GM19099 (cell line): ENCODE results near the gene SRL.

Experiments
- POLR2A ChIP-seq: IDR thresholded peaks from 3 replicates; pipeline ENCODE4 v1.6.1; 2011; ENCODE audit warnings: low read depth; ENCODE audit not compliant: insufficient read length; ENCODE audit errors: extremely low read depth

SRL gene

GRCh38 chr16:4264546-4264945, 22.7 kb upstream of the SRL start:
- TF ChIP-seq POLR2A: no peak

- no peak for TF ChIP-seq POLR2A
Measured at GRCh38 chr16:4263504-4264436, 21.9 kb upstream of the SRL start.

- TF ChIP-seq POLR2A: no peak
Measured at GRCh38 chr16:4262303-4262835, 20.5 kb upstream of the SRL start.

DNA sequence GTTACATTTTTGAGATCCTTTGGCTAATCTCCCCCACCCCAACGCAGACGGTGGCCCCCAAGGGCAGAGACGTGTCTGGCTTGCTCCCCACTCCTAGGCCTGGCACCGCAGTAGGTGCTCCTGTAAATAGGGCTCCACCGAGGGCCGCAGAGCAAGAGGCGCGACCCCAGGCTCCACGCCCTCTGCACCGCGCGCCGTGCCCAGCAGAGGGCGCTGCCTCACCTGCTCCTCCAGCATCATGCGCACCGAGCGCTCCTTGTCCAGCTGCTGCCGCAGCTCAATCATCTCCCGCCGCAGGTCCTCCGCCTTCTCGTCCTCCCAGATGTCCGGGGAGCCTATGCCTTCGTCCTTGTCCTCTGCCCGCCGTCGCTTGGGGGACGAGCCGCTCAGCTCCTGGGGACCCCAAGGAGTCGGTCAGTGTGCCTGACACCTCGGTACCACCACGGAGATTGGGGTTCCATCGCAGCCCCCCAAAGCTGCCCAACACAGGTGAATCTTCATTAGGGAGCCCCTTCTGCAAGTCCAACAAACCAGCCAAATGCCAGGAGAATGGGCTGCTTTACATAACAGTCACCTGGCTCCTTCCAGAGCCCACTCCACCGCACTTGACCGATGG, 19.8 kb upstream of the SRL start:
- TF ChIP-seq POLR2A: no peak

- no peak for TF ChIP-seq POLR2A
Measured at GRCh38 chr16:4260360-4260759, 18.5 kb upstream of the SRL start.

- no peak for TF ChIP-seq POLR2A
Measured at GRCh38 chr16:4257646-4258556, 16.0 kb upstream of the SRL start.

GRCh38 chr16:4253394-4254150, 11.7 kb upstream of the SRL start:
- peak; percentile 96 for TF ChIP-seq POLR2A

DNA sequence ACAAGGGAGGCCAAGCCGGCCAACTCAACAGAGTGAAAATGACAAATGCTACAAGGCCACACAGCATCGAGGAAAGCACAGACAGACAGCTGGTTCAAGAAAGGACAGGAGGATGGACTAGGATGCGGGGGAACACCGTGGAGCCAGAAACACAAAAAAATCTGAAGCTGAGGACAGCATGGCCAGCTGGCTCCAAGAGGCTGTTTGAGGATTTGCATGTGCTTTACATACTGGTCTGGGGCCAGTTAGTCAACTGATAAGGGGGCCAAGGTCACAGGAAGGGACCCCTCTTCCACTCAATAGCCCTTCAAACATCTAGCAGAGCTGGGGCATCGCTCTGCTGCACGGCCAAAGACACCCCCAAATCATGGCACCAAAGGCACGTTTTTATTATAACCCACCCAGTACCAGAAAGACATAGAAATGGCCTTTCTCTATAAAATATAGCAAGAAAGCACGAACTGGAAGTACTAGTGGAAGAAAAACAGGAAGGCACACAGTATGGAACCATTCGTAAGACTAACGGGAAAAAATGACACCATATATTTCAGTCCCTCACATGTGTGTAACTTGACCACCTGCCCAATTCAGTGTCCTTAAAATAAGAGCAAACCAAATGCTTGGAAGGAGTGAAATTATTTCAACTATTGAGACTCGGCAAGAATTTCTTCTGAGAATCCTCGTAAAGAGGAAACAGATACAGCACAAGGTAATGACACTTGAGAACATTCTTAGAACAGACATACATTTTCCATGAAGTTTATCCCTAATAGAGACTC, 7.8 kb upstream of the SRL start:
- no peak for TF ChIP-seq POLR2A

DNA sequence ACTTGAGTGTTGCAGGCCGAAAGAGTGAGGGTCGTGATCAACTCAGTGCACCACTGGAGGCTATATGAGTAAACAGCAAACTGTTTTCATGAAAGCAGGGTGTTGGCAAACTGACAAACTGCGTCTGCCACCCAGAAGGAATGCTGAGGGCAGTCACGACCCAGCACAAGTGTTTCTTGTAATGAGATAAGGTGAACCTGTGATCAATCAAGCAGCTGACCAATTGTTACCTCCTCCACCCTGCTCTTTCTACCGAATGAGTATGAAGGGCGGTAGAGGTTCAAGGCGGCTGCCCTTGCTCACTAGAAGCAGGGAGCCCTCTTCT, 5.5 kb upstream of the SRL start:
- TF ChIP-seq POLR2A: no peak

- TF ChIP-seq POLR2A: no peak
Measured at GRCh38 chr16:4246777-4247459, 5.0 kb upstream of the SRL start.

DNA sequence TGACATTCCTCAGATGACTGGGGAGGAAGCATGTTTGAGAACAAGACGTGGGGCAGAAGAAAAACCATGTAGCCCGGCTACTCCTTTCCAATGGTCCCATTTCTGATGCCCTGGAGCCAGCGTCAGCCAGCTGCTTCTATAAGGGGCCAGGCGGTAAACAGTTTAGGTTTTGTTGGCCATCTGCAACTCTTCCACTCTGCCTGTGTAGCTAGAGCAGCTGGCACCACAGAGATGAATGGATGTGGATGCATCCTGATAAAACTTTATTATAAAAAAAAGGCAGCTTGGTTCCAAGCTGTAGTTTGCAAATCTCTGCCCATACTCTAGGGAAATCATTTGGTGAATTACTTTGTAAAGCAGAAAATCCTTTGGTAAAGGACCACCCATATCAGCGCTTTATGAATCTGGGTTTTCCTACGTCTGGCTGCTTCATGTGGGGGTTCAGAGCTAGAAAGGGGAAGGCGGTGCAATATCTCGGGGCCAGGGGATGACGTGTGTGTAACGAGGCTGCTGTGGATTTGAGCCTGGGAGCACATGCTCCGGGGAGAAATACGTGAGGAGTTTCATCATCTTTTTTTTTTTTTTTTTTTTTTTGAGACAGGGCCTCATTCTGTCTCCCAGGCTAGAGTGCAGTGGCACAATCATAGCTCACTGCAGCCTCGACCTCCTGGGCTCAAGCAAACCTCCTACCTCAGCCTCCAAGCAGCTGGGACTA, 3.4 kb upstream of the SRL start:
- no peak for TF ChIP-seq POLR2A

GRCh38 chr16:4244254-4245076, 2.6 kb upstream of the SRL start:
- no peak for TF ChIP-seq POLR2A
